Measurements from ENCODE around the gene PRKACB.

GRCh38 chr1:84250668-84251067, 106.6 kb downstream of the PRKACB start:
- TF ChIP-seq, protein P1, sequence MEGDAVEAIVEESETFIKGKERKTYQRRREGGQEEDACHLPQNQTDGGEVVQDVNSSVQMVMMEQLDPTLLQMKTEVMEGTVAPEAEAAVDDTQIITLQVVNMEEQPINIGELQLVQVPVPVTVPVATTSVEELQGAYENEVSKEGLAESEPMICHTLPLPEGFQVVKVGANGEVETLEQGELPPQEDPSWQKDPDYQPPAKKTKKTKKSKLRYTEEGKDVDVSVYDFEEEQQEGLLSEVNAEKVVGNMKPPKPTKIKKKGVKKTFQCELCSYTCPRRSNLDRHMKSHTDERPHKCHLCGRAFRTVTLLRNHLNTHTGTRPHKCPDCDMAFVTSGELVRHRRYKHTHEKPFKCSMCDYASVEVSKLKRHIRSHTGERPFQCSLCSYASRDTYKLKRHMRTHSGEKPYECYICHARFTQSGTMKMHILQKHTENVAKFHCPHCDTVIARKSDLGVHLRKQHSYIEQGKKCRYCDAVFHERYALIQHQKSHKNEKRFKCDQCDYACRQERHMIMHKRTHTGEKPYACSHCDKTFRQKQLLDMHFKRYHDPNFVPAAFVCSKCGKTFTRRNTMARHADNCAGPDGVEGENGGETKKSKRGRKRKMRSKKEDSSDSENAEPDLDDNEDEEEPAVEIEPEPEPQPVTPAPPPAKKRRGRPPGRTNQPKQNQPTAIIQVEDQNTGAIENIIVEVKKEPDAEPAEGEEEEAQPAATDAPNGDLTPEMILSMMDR (IDR thresholded peaks at IDR 0.05): no peak
- TF ChIP-seq EZH2 (IDR thresholded peaks at IDR 0.05): no peak
- TF ChIP-seq EZH2phosphoT487 (IDR thresholded peaks at IDR 0.05): no peak
